K562 (cell line): Measurements from ENCODE around the gene SCUBE1. TPM values are rescaled to one million over a fixed set of nuclear protein-coding genes. Genes with fewer than 3 reads are reported as not detected.

Experiments used
- ATAC-seq: fragments of 200-7000 bp; cut with Tn5 transposase; 3 replicates; pipeline ENCODE4 v1.9.1; 2020; ENCODE audit warnings: moderate library complexity
- BruUV-seq: library from RNA; stranded (reverse); fragments of 400-500 nt; replicated peaks from 2 replicates; lab custom pipeline; 2021; lab: Mats Ljungman, UMichigan
- CTCF ChIA-PET: fragments of 300-600 bp; formaldehyde crosslinking; extraction: SDS; loops from one replicate; lab custom pipeline; 2021; ENCODE audit warnings: low intra/inter-chr PET ratio; lab: Yijun Ruan, JAX
- POLR2A ChIA-PET: fragments of 300-600, 350-650 bp; sonication (Branson Sonifier 250); formaldehyde crosslinking; extraction: SDS; loops from one replicate; lab custom pipeline; 2021; ENCODE audit warnings: antibody characterized with exemption, inconsistent platforms; lab: Yijun Ruan, JAX
- DNase-seq, 4 experiments: peaks; one replicate each; pipeline versions ENCODE4 v3.0.0 to v3.0.0-alpha.2; 2011 to 2018; ENCODE audit warnings: low spot score in 3 of 4, mixed read lengths in 3 of 4; ENCODE audit errors: extremely low read depth in 1 of 4
- FAIRE-seq: peaks from 2 replicates; lab custom pipeline; 2011; peaks lifted over from hg19 to GRCh38; lab: Jason Lieb, UNC
- H2AFZ ChIP-seq: 2 replicates; pipeline ENCODE4 v1.6.0; 2011; ENCODE audit warnings: low read depth, low read length, control low read depth, inconsistent platforms
- H3K27ac ChIP-seq: fragments of 200-600 bp; 3 replicates; pipeline ENCODE4 v1.8.0; 2011; ENCODE audit warnings: low read depth, mild to moderate bottlenecking, control low read depth, inconsistent platforms, low read length, moderate library complexity, mixed read lengths; ENCODE audit errors: extremely low read depth
- H3K27me3 ChIP-seq, 2 experiments: fragments of 300-600 bp in 1 of 2; 2 replicates in 1 of 2; 3 replicates in 1 of 2; pipeline versions ENCODE4 v1.6.0 to v1.8.0; 2011; ENCODE audit warnings: inconsistent platforms in 2 of 2, low read length in 2 of 2, mild to moderate bottlenecking in 1 of 2, mixed read lengths in 1 of 2, moderate library complexity in 1 of 2; ENCODE audit not compliant: control insufficient read depth in 2 of 2, insufficient read depth in 2 of 2
- H3K36me3 ChIP-seq: fragments of 300-600 bp; 3 replicates; pipeline ENCODE4 v1.8.0; 2011; ENCODE audit warnings: mild to moderate bottlenecking, low read length, inconsistent platforms; ENCODE audit not compliant: control insufficient read depth, insufficient read depth
- H3K4me1 ChIP-seq, 2 experiments: fragments of 200-600 bp in 1 of 2; replicated peaks in 1 of 2; 2 replicates in 1 of 2; 3 replicates in 1 of 2; pipeline versions ENCODE4 v1.5.1 to v1.8.0; 2011; ENCODE audit warnings: inconsistent platforms in 2 of 2, low read length in 2 of 2, mild to moderate bottlenecking in 1 of 2, mixed read lengths in 1 of 2, moderate library complexity in 1 of 2; ENCODE audit not compliant: control insufficient read depth in 2 of 2, insufficient read depth in 2 of 2
- H3K4me2 ChIP-seq: 2 replicates; pipeline ENCODE4 v1.6.1; 2011; ENCODE audit warnings: low read length, control low read depth, inconsistent platforms, mixed read lengths; ENCODE audit not compliant: insufficient read depth
- H3K4me3 ChIP-seq: fragments of 200-600 bp; sonication (generic), shearing (Covaris generic); 2 replicates; pipeline ENCODE4 v1.5.1; 2016; ENCODE audit warnings: control low read depth, inconsistent platforms
- H3K79me2 ChIP-seq: fragments of 200-600 bp; 3 replicates; pipeline ENCODE4 v1.8.0; 2011; ENCODE audit warnings: low read length, inconsistent platforms; ENCODE audit not compliant: control insufficient read depth, insufficient read depth
- H3K9ac ChIP-seq, 2 experiments: 2 replicates each; pipeline versions ENCODE4 v1.6.0 to v1.6.1; 2011; ENCODE audit warnings: low read depth in 2 of 2, low read length in 2 of 2, control low read depth in 1 of 2, inconsistent platforms in 1 of 2, mild to moderate bottlenecking in 1 of 2, mixed read lengths in 1 of 2; ENCODE audit not compliant: insufficient read depth in 1 of 2
- H3K9me1 ChIP-seq: one replicate; pipeline ENCODE4 v1.6.0; 2011; ENCODE audit warnings: inconsistent platforms, mild to moderate bottlenecking, low read length, moderate library complexity; ENCODE audit not compliant: control insufficient read depth, insufficient read depth
- H3K9me3 ChIP-seq: replicated peaks from 2 replicates; pipeline ENCODE4 v1.5.1; 2011; ENCODE audit warnings: low read depth, low read length, inconsistent platforms; ENCODE audit not compliant: control insufficient read depth, insufficient read depth
- H4K20me1 ChIP-seq: replicated peaks from 2 replicates; pipeline ENCODE4 v1.6.1; 2011; ENCODE audit warnings: low read length, inconsistent platforms, mixed read lengths; ENCODE audit not compliant: control insufficient read depth, insufficient read depth
- CEBPG ChIP-seq, 3 experiments: fragments of 200-800 bp in 1 of 3; sonication (Bioruptor generic) in 1 of 3; sonication (generic) in 1 of 3; formaldehyde crosslinking in 1 of 3; IDR thresholded peaks in 2 of 3; conservative IDR thresholded peaks in 1 of 3; 2 replicates each; pipeline versions ENCODE4 v1.6.1 to v1.8.0; 2016 to 2022; ENCODE audit warnings: missing compliant biosample characterization in 2 of 3, missing genetic modification characterization in 2 of 3, mild to moderate bottlenecking in 1 of 3, missing genetic modification reagents in 1 of 3
- CTBP1 ChIP-seq: fragments of 450-650 bp; IDR thresholded peaks from 2 replicates; pipeline ENCODE4 v1.6.1; 2016; ENCODE audit warnings: borderline replicate concordance
- EGR1 ChIP-seq: fragments of 450-650 bp; conservative IDR thresholded peaks from 2 replicates; pipeline ENCODE4 v1.6.1; 2017; ENCODE audit warnings: mild to moderate bottlenecking
- GATAD2B ChIP-seq: fragments of 450-650 bp; IDR thresholded peaks from 2 replicates; pipeline ENCODE4 v1.6.1; 2017; ENCODE audit warnings: mild to moderate bottlenecking, borderline replicate concordance
- HDAC6 ChIP-seq: IDR thresholded peaks from 2 replicates; pipeline ENCODE4 v1.6.1; 2012; ENCODE audit warnings: low read depth, mild to moderate bottlenecking, control low read depth, inconsistent platforms, low read length, moderate library complexity
- HNRNPL ChIP-seq: fragments of 200-400 bp; formaldehyde crosslinking; IDR thresholded peaks from 2 replicates; pipeline ENCODE4 v1.6.1; 2017; ENCODE audit warnings: low read depth, mild to moderate bottlenecking, low read length
- KLF1 ChIP-seq: fragments of 450-650 bp; IDR thresholded peaks from 2 replicates; pipeline ENCODE4 v1.6.1; 2016; ENCODE audit warnings: missing genetic modification characterization, missing compliant biosample characterization
- MAZ ChIP-seq, 2 experiments: fragments of 450-650 bp in 1 of 2; sonication (generic) in 1 of 2; formaldehyde crosslinking; IDR thresholded peaks in 1 of 2; conservative IDR thresholded peaks in 1 of 2; 2 replicates each; pipeline versions ENCODE4 v1.4.0 to v1.5.0; 2020; ENCODE audit warnings: mild to moderate bottlenecking in 1 of 2, missing genetic modification reagents in 1 of 2
- MCM5 ChIP-seq: fragments of 450-650 bp; IDR thresholded peaks from 2 replicates; pipeline ENCODE4 v1.6.1; 2016; ENCODE audit warnings: low read depth
- NCOA2 ChIP-seq, 2 experiments: fragments of 450-650 bp; IDR thresholded peaks; 2 replicates each; pipeline ENCODE4 v1.6.1; 2018; ENCODE audit warnings: mild to moderate bottlenecking in 2 of 2, moderate library complexity in 1 of 2; ENCODE audit not compliant: partially characterized antibody in 2 of 2
- NFE2 ChIP-seq: IDR thresholded peaks from 2 replicates; pipeline ENCODE4 v1.6.1; 2014; ENCODE audit warnings: antibody characterized with exemption, low read depth
- NR2C1 ChIP-seq, 2 experiments: fragments of 450-650 bp; IDR thresholded peaks; 2 replicates each; pipeline ENCODE4 v1.6.1; 2017; ENCODE audit warnings: mild to moderate bottlenecking in 2 of 2, antibody characterized with exemption in 1 of 2, inconsistent platforms in 1 of 2, missing compliant biosample characterization in 1 of 2, missing genetic modification characterization in 1 of 2
- PHB2 ChIP-seq: fragments of 450-650 bp; IDR thresholded peaks from 2 replicates; pipeline ENCODE4 v1.6.1; 2017; ENCODE audit warnings: low read depth
- RCOR1 ChIP-seq, 2 experiments: IDR thresholded peaks; 2 replicates each; pipeline ENCODE4 v1.6.1; 2012; ENCODE audit warnings: low read depth in 2 of 2, low read length in 2 of 2, borderline replicate concordance in 1 of 2, improper control_type of control experiment in 1 of 2
- TEAD4 ChIP-seq, 2 experiments: sonication (generic) in 1 of 2; formaldehyde crosslinking in 1 of 2; IDR thresholded peaks; 2 replicates each; pipeline versions ENCODE4 v1.6.1 to v1.8.0; 2012 to 2022; ENCODE audit warnings: borderline replicate concordance in 1 of 2, inconsistent platforms in 1 of 2, low read length in 1 of 2, mild to moderate bottlenecking in 1 of 2, missing genetic modification reagents in 1 of 2
- ZNF695 ChIP-seq: fragments of 450-650 bp; formaldehyde crosslinking; IDR thresholded peaks from 2 replicates; pipeline ENCODE4 v1.4.0; 2020; ENCODE audit warnings: mild to moderate bottlenecking, moderate library complexity
- WGBS: fragments of 100-300 bp; shearing (Covaris generic); methylation state at CpG from one replicate; pipeline ENCODE4 v1.1.6; 2016; ENCODE audit warnings: low coverage, mixed read lengths; ENCODE audit not compliant: insufficient coverage; ENCODE audit errors: missing lambda C conversion rate; 5-methylcytosine and 5-hydroxymethylcytosine counted together
- in situ Hi-C: fragments of 300-500 bp; cut with MboI; formaldehyde crosslinking; loops from 4 replicates; pipeline ENCODE4 v1.15.0; 2018; ENCODE audit warnings: inconsistent platforms, mixed read lengths
- intact Hi-C: fragments of 100-400 bp; cut with micrococcal nuclease; formaldehyde crosslinking; loops from 2 replicates; pipeline ENCODE4 v1.14.2; 2022
- polyA plus RNA-seq, 8 experiments: library from polyadenylated mRNA; depleted of rRNA in 4 of 8; stranded (reverse) in 5 of 8; unstranded in 3 of 8; fragments of >200 nt; fragmentation: Nextera tagmentation in 2 of 8; fragmentation: Illumina TruSeq in 1 of 8; extraction: Ambion mirVana in 2 of 8; extraction: Trizol in 1 of 8; gene quantifications; 2 replicates each; pipeline versions ENCODE4 v1.2.1 to v1.2.3, GENCODE V29; 2011 to 2014; ENCODE audit warnings: inconsistent platforms in 1 of 8, missing spikeins in 1 of 8
- total RNA-seq, 7 experiments: library from RNA; depleted of rRNA in 6 of 7; stranded (reverse); fragments of >200 nt in 6 of 7; fragmentation: Illumina TruSeq in 2 of 7; extraction: Trizol in 2 of 7; gene quantifications; 2 replicates each; pipeline versions ENCODE4 v1.2.1 to v1.2.3, GENCODE V29; 2011 to 2021; ENCODE audit warnings: low replicate concordance in 1 of 7
- TF ChIP-seq, protein P1 (sequence below): fragments of 450-650 bp; IDR thresholded peaks from 2 replicates; pipeline ENCODE4 v1.6.1; 2016; ENCODE audit warnings: low read depth, mild to moderate bottlenecking, moderate library complexity
- TF ChIP-seq, protein P2 (sequence below): fragments of 250-450 bp; sonication (Bioruptor Pico); IDR thresholded peaks from 2 replicates; pipeline ENCODE4 v1.5.0; 2021

SCUBE1 gene
- total and polyA plus RNA-seq, 9 of the 15 experiments (the other 6 are each of a cell fraction or from before 2014, with no cell fraction given), result 0.03 to 0.47 (median 0.29) TPM; not detected in 6

DNA sequence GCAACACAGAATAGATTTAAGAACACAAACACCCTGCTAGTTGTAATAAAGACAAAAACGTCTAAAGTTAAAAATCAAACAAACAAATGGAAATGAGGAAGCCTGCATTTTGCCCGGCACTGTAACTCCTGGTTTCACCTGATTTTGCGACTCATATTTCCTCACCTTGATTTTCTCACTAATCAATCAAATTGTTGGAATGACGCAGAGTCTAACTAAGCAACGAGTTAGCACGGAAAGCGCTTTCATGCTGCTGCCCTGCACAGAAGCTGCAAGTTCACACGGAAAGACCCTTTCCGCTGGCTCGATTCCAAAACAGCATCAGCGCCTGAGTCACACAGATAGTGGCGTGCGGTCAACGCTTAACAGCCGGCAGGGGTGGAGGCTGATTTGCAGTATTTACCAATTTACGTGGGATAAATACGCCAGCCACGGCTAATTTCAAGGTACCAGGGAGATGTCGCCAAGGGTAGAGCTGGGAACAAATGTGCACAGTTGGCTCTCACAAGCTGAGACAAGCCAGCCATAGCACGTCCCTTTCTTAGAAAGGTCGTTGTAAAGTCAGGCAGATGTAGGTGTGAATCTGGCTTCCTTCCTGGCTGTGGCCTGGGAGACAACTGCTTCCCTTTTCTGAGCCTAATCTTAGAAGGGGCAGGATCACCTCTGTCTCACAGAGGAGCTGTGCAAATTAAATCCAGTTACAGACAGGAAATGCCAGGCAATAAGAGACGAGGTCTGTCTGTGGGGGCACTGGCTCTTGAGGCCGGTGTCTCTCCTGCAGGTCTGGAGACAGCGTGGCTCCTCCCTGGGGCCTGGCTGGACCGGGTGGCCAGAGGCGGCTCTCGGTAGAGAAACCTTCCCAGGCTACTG lies 79.3 kb downstream of the SCUBE1 start (continued):
- TF ChIP-seq CTBP1 (peak; percentile 54; the same call in 1 of the 2 replicates), PHB2 (peak; percentile 25; the same call in 1 of the 2 replicates), CEBPG (CRISPR knock-in tag; IDR thresholded peaks at IDR 0.05) (no peak), CEBPG (tag; conservative IDR thresholded peaks at IDR 0.05 in 1 of 2, IDR thresholded peaks at IDR 0.05 in 1 of 2) (no peak), NFE2 (peak; percentile 49), MAZ (CRISPR knock-in tag; conservative IDR thresholded peaks at IDR 0.05 in 1 of 2, IDR thresholded peaks at IDR 0.05 in 1 of 2) (0 out of 4 replicates have a peak, but pooled peaks of 1 of the 2 experiments have one; percentile 32)
- TF ChIP-seq, protein P1, sequence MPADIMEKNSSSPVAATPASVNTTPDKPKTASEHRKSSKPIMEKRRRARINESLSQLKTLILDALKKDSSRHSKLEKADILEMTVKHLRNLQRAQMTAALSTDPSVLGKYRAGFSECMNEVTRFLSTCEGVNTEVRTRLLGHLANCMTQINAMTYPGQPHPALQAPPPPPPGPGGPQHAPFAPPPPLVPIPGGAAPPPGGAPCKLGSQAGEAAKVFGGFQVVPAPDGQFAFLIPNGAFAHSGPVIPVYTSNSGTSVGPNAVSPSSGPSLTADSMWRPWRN, result peak; percentile 90

DNA sequence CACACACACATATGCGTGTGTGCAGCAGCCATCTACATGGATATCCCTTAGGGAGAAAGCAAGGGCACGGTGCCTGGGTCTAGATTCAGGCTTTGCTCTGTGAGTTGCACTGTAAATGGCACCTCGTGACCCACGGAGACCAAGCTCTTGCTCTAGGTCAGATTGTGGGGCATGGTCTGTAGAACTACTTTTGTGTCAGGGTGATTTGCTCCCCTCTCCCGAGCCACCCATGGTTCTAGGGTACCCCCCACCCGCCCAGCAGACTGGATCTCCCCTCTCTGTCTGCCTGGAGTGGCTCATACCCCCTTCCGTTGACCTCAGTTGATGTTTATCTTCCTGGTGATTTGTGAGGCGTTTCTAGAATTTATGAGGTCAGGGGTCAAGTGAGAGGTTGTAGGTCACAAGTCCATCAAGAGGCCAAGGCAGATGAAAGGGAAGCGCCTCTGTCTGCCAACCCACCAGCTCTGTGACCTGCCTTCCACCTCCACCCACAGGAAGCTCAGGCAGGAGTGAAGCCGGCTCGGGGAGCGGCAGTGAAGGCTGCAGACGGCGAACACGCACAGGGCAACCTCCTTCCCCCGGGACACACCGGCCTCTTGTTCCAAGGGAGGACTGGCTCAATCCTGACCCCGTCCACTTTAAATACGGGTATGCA lies 80.1 kb downstream of the SCUBE1 start:
- no peak overlapping the region for H3K9ac ChIP-seq
- peaks cover 18 to 25% of the 10 kb centered on the region in 2 experiments for H3K4me1 ChIP-seq
- intact Hi-C loops (no loop called here), in situ Hi-C loops (no loop called here)
- H3K9me3 ChIP-seq, result no peaks in the 10 kb centered on the region
- no peak overlapping the region for H3K4me3 ChIP-seq
- DNase-seq (peak; percentile 25 to 50 (median 47)), ATAC-seq (peak; percentile 43), FAIRE-seq (no peak)
- no peak overlapping the region for H2AFZ ChIP-seq
- peak overlapping the region; percentile 77; the same call in 1 of the 2 replicates for H3K4me2 ChIP-seq
- BruUV-seq, result no TSS peak
- H3K9me1 ChIP-seq, result no peaks in the 10 kb centered on the region
- peaks cover 11 to 54% of the 10 kb centered on the region in 2 experiments; a peak in 4 of 5 replicates for H3K27me3 ChIP-seq
- no peaks in the 10 kb centered on the region for H3K36me3 ChIP-seq
- no peak overlapping the region for H3K27ac ChIP-seq
- peaks cover 35% of the 10 kb centered on the region for H4K20me1 ChIP-seq
- H3K79me2 ChIP-seq, result no peaks in the 10 kb centered on the region
- CTCF ChIA-PET, result no interaction called here
- POLR2A ChIA-PET, result no interaction called here
- WGBS, result 7% methylated on average over 13 of the region's 19 CpGs
- TF ChIP-seq EGR1, result no peak
- no peak for TF ChIP-seq GATAD2B
- peak; percentile 93 for TF ChIP-seq NR2C1 (IDR thresholded peaks at IDR 0.05)
- peak; percentile 94 for TF ChIP-seq NR2C1 (tag; IDR thresholded peaks at IDR 0.05)
- no peak for TF ChIP-seq HDAC6
- no peak for TF ChIP-seq MCM5
- peak in 1 of 2 experiments; percentile 59; a peak in 1 of 4 replicates for TF ChIP-seq RCOR1 (IDR thresholded peaks at IDR 0.05; ENCODE audit: borderline replicate concordance in 1 of 2, low read depth in 2 of 2, low read length in 2 of 2)
- TF ChIP-seq TEAD4 (IDR thresholded peaks at IDR 0.05; ENCODE audit: low read length), result no peak
- no peak for TF ChIP-seq TEAD4 (CRISPR knock-in tag; IDR thresholded peaks at IDR 0.05; ENCODE audit: borderline replicate concordance)
- no peak for TF ChIP-seq ZNF695 (CRISPR knock-in tag)
- TF ChIP-seq, protein P2, sequence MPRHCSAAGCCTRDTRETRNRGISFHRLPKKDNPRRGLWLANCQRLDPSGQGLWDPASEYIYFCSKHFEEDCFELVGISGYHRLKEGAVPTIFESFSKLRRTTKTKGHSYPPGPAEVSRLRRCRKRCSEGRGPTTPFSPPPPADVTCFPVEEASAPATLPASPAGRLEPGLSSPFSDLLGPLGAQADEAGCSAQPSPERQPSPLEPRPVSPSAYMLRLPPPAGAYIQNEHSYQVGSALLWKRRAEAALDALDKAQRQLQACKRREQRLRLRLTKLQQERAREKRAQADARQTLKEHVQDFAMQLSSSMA, result no peak
- no peak for TF ChIP-seq NCOA2 (IDR thresholded peaks at IDR 0.05; ENCODE audit: partially characterized antibody in 2 of 2)
- TF ChIP-seq HNRNPL, result no peak
- no peak for TF ChIP-seq KLF1 (tag)
